Measurements from ENCODE around the gene NCOA5. TPM values are rescaled to one million over a fixed set of nuclear protein-coding genes. Genes with fewer than 3 reads are reported as not detected.

Gene NCOA5
- total and polyA plus RNA-seq, 4 donors = 3.2 to 10.4 (median 8.7) TPM

DNA sequence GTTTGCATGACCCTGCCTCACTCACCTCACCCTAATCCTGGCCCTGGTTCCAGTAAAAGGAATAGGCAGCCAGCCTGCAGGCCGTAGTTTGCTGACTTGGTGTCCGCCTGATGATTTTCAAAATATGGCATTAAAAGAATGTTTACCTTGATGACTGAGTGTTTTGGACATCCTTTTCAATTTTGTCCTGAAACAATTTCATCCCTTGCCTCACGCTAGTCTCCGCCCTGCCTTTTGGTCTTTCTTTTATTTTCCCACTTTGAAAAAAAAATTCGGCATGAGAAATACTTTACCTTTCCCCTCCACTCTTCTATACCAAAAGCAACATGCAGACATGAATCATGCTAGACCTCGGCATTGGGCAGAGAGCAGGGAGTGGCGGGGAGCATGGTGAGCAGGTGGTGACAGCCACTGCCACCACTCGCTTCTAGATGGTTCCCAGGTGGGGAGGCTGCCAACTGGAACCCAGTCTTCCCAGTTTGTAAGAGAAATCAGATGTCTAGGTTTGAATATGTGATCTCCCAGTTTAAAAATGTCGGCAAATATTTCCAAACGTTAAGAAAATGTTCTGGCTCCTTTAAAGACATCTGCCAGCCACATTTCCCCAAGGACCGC is 37.7 kb upstream of the NCOA5 start:
- TF ChIP-seq EGR1 (IDR thresholded peaks at IDR 0.05; ENCODE audit: low read depth in 2 of 2) = no peak
- TF ChIP-seq SP1 (IDR thresholded peaks at IDR 0.05) = no peak
- TF ChIP-seq RXRA (IDR thresholded peaks at IDR 0.05) = no peak
- TF ChIP-seq, protein P1, sequence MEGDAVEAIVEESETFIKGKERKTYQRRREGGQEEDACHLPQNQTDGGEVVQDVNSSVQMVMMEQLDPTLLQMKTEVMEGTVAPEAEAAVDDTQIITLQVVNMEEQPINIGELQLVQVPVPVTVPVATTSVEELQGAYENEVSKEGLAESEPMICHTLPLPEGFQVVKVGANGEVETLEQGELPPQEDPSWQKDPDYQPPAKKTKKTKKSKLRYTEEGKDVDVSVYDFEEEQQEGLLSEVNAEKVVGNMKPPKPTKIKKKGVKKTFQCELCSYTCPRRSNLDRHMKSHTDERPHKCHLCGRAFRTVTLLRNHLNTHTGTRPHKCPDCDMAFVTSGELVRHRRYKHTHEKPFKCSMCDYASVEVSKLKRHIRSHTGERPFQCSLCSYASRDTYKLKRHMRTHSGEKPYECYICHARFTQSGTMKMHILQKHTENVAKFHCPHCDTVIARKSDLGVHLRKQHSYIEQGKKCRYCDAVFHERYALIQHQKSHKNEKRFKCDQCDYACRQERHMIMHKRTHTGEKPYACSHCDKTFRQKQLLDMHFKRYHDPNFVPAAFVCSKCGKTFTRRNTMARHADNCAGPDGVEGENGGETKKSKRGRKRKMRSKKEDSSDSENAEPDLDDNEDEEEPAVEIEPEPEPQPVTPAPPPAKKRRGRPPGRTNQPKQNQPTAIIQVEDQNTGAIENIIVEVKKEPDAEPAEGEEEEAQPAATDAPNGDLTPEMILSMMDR (IDR thresholded peaks at IDR 0.05; ENCODE audit: low read depth, low read length, missing input control) = no peak
- TF ChIP-seq, protein P2, sequence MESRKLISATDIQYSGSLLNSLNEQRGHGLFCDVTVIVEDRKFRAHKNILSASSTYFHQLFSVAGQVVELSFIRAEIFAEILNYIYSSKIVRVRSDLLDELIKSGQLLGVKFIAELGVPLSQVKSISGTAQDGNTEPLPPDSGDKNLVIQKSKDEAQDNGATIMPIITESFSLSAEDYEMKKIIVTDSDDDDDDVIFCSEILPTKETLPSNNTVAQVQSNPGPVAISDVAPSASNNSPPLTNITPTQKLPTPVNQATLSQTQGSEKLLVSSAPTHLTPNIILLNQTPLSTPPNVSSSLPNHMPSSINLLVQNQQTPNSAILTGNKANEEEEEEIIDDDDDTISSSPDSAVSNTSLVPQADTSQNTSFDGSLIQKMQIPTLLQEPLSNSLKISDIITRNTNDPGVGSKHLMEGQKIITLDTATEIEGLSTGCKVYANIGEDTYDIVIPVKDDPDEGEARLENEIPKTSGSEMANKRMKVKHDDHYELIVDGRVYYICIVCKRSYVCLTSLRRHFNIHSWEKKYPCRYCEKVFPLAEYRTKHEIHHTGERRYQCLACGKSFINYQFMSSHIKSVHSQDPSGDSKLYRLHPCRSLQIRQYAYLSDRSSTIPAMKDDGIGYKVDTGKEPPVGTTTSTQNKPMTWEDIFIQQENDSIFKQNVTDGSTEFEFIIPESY (IDR thresholded peaks at IDR 0.05) = no peak
- TF ChIP-seq NR2F2 (IDR thresholded peaks at IDR 0.05) = no peak
- TF ChIP-seq HNF4A (conservative IDR thresholded peaks at IDR 0.05) = no peak
- no peak for TF ChIP-seq YY1 (IDR thresholded peaks at IDR 0.05)
- TF ChIP-seq HNF4G (IDR thresholded peaks at IDR 0.05) = no peak
- TF ChIP-seq JUND (IDR thresholded peaks at IDR 0.05) = no peak
- no peak for TF ChIP-seq FOXA2 (IDR thresholded peaks at IDR 0.05)
- TF ChIP-seq, protein P3, sequence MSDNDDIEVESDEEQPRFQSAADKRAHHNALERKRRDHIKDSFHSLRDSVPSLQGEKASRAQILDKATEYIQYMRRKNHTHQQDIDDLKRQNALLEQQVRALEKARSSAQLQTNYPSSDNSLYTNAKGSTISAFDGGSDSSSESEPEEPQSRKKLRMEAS (IDR thresholded peaks at IDR 0.05) = no peak
- no peak for TF ChIP-seq ATF3 (IDR thresholded peaks at IDR 0.05)
- no peak for TF ChIP-seq RAD21 (IDR thresholded peaks at IDR 0.05)
- TF ChIP-seq, protein P4, sequence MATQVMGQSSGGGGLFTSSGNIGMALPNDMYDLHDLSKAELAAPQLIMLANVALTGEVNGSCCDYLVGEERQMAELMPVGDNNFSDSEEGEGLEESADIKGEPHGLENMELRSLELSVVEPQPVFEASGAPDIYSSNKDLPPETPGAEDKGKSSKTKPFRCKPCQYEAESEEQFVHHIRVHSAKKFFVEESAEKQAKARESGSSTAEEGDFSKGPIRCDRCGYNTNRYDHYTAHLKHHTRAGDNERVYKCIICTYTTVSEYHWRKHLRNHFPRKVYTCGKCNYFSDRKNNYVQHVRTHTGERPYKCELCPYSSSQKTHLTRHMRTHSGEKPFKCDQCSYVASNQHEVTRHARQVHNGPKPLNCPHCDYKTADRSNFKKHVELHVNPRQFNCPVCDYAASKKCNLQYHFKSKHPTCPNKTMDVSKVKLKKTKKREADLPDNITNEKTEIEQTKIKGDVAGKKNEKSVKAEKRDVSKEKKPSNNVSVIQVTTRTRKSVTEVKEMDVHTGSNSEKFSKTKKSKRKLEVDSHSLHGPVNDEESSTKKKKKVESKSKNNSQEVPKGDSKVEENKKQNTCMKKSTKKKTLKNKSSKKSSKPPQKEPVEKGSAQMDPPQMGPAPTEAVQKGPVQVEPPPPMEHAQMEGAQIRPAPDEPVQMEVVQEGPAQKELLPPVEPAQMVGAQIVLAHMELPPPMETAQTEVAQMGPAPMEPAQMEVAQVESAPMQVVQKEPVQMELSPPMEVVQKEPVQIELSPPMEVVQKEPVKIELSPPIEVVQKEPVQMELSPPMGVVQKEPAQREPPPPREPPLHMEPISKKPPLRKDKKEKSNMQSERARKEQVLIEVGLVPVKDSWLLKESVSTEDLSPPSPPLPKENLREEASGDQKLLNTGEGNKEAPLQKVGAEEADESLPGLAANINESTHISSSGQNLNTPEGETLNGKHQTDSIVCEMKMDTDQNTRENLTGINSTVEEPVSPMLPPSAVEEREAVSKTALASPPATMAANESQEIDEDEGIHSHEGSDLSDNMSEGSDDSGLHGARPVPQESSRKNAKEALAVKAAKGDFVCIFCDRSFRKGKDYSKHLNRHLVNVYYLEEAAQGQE (IDR thresholded peaks at IDR 0.05) = no peak
- no peak for TF ChIP-seq TAF1 (conservative IDR thresholded peaks at IDR 0.05)
- TF ChIP-seq FOXA1 (IDR thresholded peaks at IDR 0.05) = no peak
- no peak for TF ChIP-seq GABPA (IDR thresholded peaks at IDR 0.05 in 1 of 2, conservative IDR thresholded peaks at IDR 0.05 in 1 of 2)
- Histone ChIP-seq H3K9ac (ENCODE audit: low read depth in 1 of 2, low read length in 2 of 2) (no peak overlapping the region), H3K4me1 (ENCODE audit: control insufficient read depth in 4 of 4, insufficient read depth in 4 of 4, low read length in 3 of 4) (no peaks in the 10 kb centered on the region), H3K9me3 (ENCODE audit: control insufficient read depth in 4 of 4, low read length in 3 of 4) (no peaks in the 10 kb centered on the region), H3K36me3 (ENCODE audit: control insufficient read depth in 4 of 4, insufficient read depth in 3 of 4, low read depth in 1 of 4, low read length in 3 of 4) (peaks cover 0 to 21% (median 6%) of the 10 kb centered on the region in 4 donors), H3K4me3 (ENCODE audit: low read depth in 1 of 3, low read length in 3 of 3) (no peak overlapping the region), H3K27me3 (ENCODE audit: control insufficient read depth in 4 of 4, insufficient read depth in 4 of 4, low read length in 3 of 4) (no peaks in the 10 kb centered on the region), H3K27ac (ENCODE audit: low read depth in 1 of 2, low read length in 2 of 2) (no peak overlapping the region)
- DNase-seq (ENCODE audit: low spot score) = no peak
- WGBS = 88% methylated on average over 11 of the region's 11 CpGs
